ENCODE results near the gene HEXIM1. TPM values are rescaled to one million over a fixed set of nuclear protein-coding genes. Genes with fewer than 3 reads are reported as not detected.

HEXIM1 gene
- total and polyA plus RNA-seq, 2 experiments from 2014 or later: 17.9 to 34.8 TPM

GRCh38 chr17:45136846-45137560, 11.3 kb upstream of the HEXIM1 start:
- H3K27me3 ChIP-seq: no peaks in the 10 kb centered on the region
- H3K27ac ChIP-seq: no peak overlapping the region
- peaks cover 8% of the 10 kb centered on the region for H3K4me1 ChIP-seq (ENCODE audit: low read depth)
- H3K9me3 ChIP-seq (ENCODE audit: low read depth): no peaks in the 10 kb centered on the region
- H3K36me3 ChIP-seq: no peaks in the 10 kb centered on the region
- no peak for TF ChIP-seq CTCF (IDR thresholded peaks at IDR 0.05; ENCODE audit: low read depth, low read length)
- DNase-seq (ENCODE audit: low read depth in 1 of 2, low spot score in 1 of 2): no peak
- no peak overlapping the region for H3K4me3 ChIP-seq

- no peak for TF ChIP-seq CTCF (IDR thresholded peaks at IDR 0.05; ENCODE audit: low read depth, low read length)
- no peaks in the 10 kb centered on the region for H3K9me3 ChIP-seq (ENCODE audit: low read depth)
- peaks cover 8% of the 10 kb centered on the region for H3K4me1 ChIP-seq (ENCODE audit: low read depth)
- H3K27me3 ChIP-seq: no peaks in the 10 kb centered on the region
- DNase-seq (ENCODE audit: low read depth in 1 of 2, low spot score in 1 of 2): no peak
- no peak overlapping the region for H3K27ac ChIP-seq
- no peak overlapping the region for H3K4me3 ChIP-seq
- no peaks in the 10 kb centered on the region for H3K36me3 ChIP-seq
These were observed 10.5 kb upstream of the HEXIM1 start for GRCh38 chr17:45137561-45138305.

- Histone ChIP-seq H3K4me1 (ENCODE audit: low read depth) (peaks cover 8% of the 10 kb centered on the region), H3K36me3 (no peaks in the 10 kb centered on the region), H3K4me3 (no peak overlapping the region), H3K27me3 (no peaks in the 10 kb centered on the region), H3K9me3 (ENCODE audit: low read depth) (no peaks in the 10 kb centered on the region), H3K27ac (no peak overlapping the region)
- no peak for TF ChIP-seq CTCF (IDR thresholded peaks at IDR 0.05; ENCODE audit: low read depth, low read length)
- no peak for DNase-seq (ENCODE audit: low read depth in 1 of 2, low spot score in 1 of 2)
These were observed 9.3 kb upstream of the HEXIM1 start for GRCh38 chr17:45138911-45139532.

GRCh38 chr17:45139533-45139920, 8.7 kb upstream of the HEXIM1 start:
- Histone ChIP-seq H3K4me1 (ENCODE audit: low read depth) (peaks cover 8% of the 10 kb centered on the region), H3K36me3 (no peaks in the 10 kb centered on the region), H3K4me3 (no peak overlapping the region), H3K9me3 (ENCODE audit: low read depth) (no peaks in the 10 kb centered on the region), H3K27ac (no peak overlapping the region), H3K27me3 (no peaks in the 10 kb centered on the region)
- DNase-seq (ENCODE audit: low read depth in 1 of 2, low spot score in 1 of 2): no peak
- TF ChIP-seq CTCF (IDR thresholded peaks at IDR 0.05; ENCODE audit: low read depth, low read length): no peak

GRCh38 chr17:45143094-45143670, 5.1 kb upstream of the HEXIM1 start:
- no peaks in the 10 kb centered on the region for H3K36me3 ChIP-seq
- no peak overlapping the region for H3K4me3 ChIP-seq
- TF ChIP-seq CTCF (IDR thresholded peaks at IDR 0.05; ENCODE audit: low read depth, low read length): no peak
- H3K27ac ChIP-seq: no peak overlapping the region
- H3K4me1 ChIP-seq (ENCODE audit: low read depth): no peaks in the 10 kb centered on the region
- no peak for DNase-seq (ENCODE audit: low read depth in 1 of 2, low spot score in 1 of 2)
- H3K27me3 ChIP-seq: no peaks in the 10 kb centered on the region
- H3K9me3 ChIP-seq (ENCODE audit: low read depth): no peaks in the 10 kb centered on the region

All from cardiac muscle cell (in vitro differentiated cells and primary cell).